H9 (cell line): ENCODE data around the gene DPP6. TPM values are rescaled to one million over a fixed set of nuclear protein-coding genes. Genes with fewer than 3 reads are reported as not detected.

Experiments
- DNase-seq: peaks from one replicate; pipeline ENCODE4 v3.0.0-alpha.2; 2017
- H2AFZ ChIP-seq: one replicate; pipeline ENCODE4 v1.6.1; 2013; ENCODE audit warnings: mild to moderate bottlenecking, low read length, control low read depth, moderate library complexity
- H2AK5ac ChIP-seq: 2 replicates; pipeline ENCODE4 v1.6.1; 2013; ENCODE audit warnings: low read length, control low read depth, mixed read lengths; ENCODE audit not compliant: insufficient read length
- H2BK120ac ChIP-seq: one replicate; pipeline ENCODE4 v1.6.1; 2013; ENCODE audit warnings: low read depth, mild to moderate bottlenecking, low read length, control low read depth, inconsistent platforms; ENCODE audit not compliant: poor library complexity, severe bottlenecking
- H2BK12ac ChIP-seq: 2 replicates; pipeline ENCODE4 v1.6.1; 2013; ENCODE audit warnings: low read length, control low read depth, mixed read lengths, low read depth; ENCODE audit not compliant: insufficient read length
- H2BK15ac ChIP-seq: 2 replicates; pipeline ENCODE4 v1.6.1; 2013; ENCODE audit warnings: low read depth, low read length, control low read depth
- H2BK20ac ChIP-seq: one replicate; pipeline ENCODE4 v1.6.1; 2013; ENCODE audit warnings: low read depth, mild to moderate bottlenecking, low read length, control low read depth, inconsistent platforms; ENCODE audit not compliant: poor library complexity, severe bottlenecking
- H2BK5ac ChIP-seq: 2 replicates; pipeline ENCODE4 v1.6.1; 2013; ENCODE audit warnings: low read length, control low read depth, mixed read lengths; ENCODE audit not compliant: insufficient read length
- H3K14ac ChIP-seq: 2 replicates; pipeline ENCODE4 v1.6.1; 2013; ENCODE audit warnings: low read length, control low read depth; ENCODE audit not compliant: insufficient read depth
- H3K18ac ChIP-seq: 2 replicates; pipeline ENCODE4 v1.6.1; 2013; ENCODE audit warnings: low read depth, mild to moderate bottlenecking, mixed read lengths, low read length, control low read depth; ENCODE audit not compliant: insufficient read length
- H3K23ac ChIP-seq: 2 replicates; pipeline ENCODE4 v1.6.1; 2013; ENCODE audit warnings: low read length, control low read depth, mixed read lengths, low read depth; ENCODE audit not compliant: insufficient read length
- H3K23me2 ChIP-seq: 2 replicates; pipeline ENCODE4 v1.6.1; 2013; ENCODE audit warnings: low read depth, mild to moderate bottlenecking, mixed read lengths, low read length, control low read depth; ENCODE audit not compliant: insufficient read length, poor library complexity, severe bottlenecking
- H3K27ac ChIP-seq: 2 replicates; pipeline ENCODE4 v1.5.1; 2013; ENCODE audit warnings: low read length, control low read depth, mixed read lengths, low read depth; ENCODE audit not compliant: insufficient read length
- H3K27me3 ChIP-seq: 2 replicates; pipeline ENCODE4 v1.6.1; 2013; ENCODE audit warnings: low read length, control low read depth, inconsistent platforms; ENCODE audit not compliant: insufficient read depth
- H3K4ac ChIP-seq: 2 replicates; pipeline ENCODE4 v1.6.1; 2013; ENCODE audit warnings: low read depth, mild to moderate bottlenecking, control low read depth, inconsistent platforms, low read length, moderate library complexity
- H3K4me1 ChIP-seq: 2 replicates; pipeline ENCODE4 v1.6.1; 2013; ENCODE audit warnings: low read length, control low read depth, inconsistent platforms; ENCODE audit not compliant: insufficient read depth
- H3K4me2 ChIP-seq: 2 replicates; pipeline ENCODE4 v1.6.1; 2013; ENCODE audit warnings: low read length, control low read depth, mixed read lengths; ENCODE audit not compliant: insufficient read length, insufficient read depth
- H3K56ac ChIP-seq: 2 replicates; pipeline ENCODE4 v1.6.1; 2013; ENCODE audit warnings: low read depth, mild to moderate bottlenecking, mixed read lengths, low read length, control low read depth; ENCODE audit not compliant: insufficient read length
- H3K79me1 ChIP-seq: 2 replicates; pipeline ENCODE4 v1.6.1; 2013; ENCODE audit warnings: low read depth, mild to moderate bottlenecking, moderate library complexity, low read length, control low read depth, inconsistent platforms; ENCODE audit not compliant: insufficient read depth, poor library complexity, severe bottlenecking
- H3K79me2 ChIP-seq: 2 replicates; pipeline ENCODE4 v1.6.1; 2013; ENCODE audit warnings: low read length, control low read depth, inconsistent platforms; ENCODE audit not compliant: insufficient read depth
- H3K9ac ChIP-seq: 2 replicates; pipeline ENCODE4 v1.6.1; 2013; ENCODE audit warnings: low read length, control low read depth, mixed read lengths; ENCODE audit not compliant: insufficient read length; ENCODE audit errors: extremely low read depth
- H3K9me3 ChIP-seq: one replicate; pipeline ENCODE4 v1.6.1; 2013; ENCODE audit warnings: low read depth, low read length, inconsistent platforms; ENCODE audit not compliant: control insufficient read depth
- H3T11ph ChIP-seq: one replicate; pipeline ENCODE4 v1.6.1; 2013; ENCODE audit warnings: mild to moderate bottlenecking, low read length, control low read depth, inconsistent platforms
- H4K20me1 ChIP-seq: one replicate; pipeline ENCODE4 v1.6.1; 2013; ENCODE audit not compliant: control insufficient read depth, insufficient read length, insufficient read depth
- H4K5ac ChIP-seq: 2 replicates; pipeline ENCODE4 v1.6.1; 2013; ENCODE audit warnings: low read depth, mild to moderate bottlenecking, mixed read lengths, low read length, control low read depth; ENCODE audit not compliant: insufficient read length
- H4K8ac ChIP-seq: replicated peaks from 2 replicates; pipeline ENCODE4 v1.6.1; 2013; ENCODE audit warnings: low read length, control low read depth, mixed read lengths, low read depth; ENCODE audit not compliant: insufficient read length
- H4K91ac ChIP-seq: 2 replicates; pipeline ENCODE4 v1.6.1; 2013; ENCODE audit warnings: low read depth, mild to moderate bottlenecking, moderate library complexity, mixed read lengths, low read length, control low read depth; ENCODE audit not compliant: insufficient read length
- H3K27ac Mint-ChIP-seq, 3 experiments: 2 replicates in 2 of 3; 3 replicates in 1 of 3; pipeline ENCODE4 v1.8.0; 2020 to 2021; ENCODE audit warnings: mixed read lengths in 3 of 3, mild to moderate bottlenecking in 1 of 3, moderate library complexity in 1 of 3
- H3K27me3 Mint-ChIP-seq: 2 replicates; pipeline ENCODE4 v1.8.0; 2021; ENCODE audit warnings: low read depth, mild to moderate bottlenecking, moderate library complexity, mixed read lengths
- H3K36me3 Mint-ChIP-seq, 3 experiments: 2 replicates in 2 of 3; 3 replicates in 1 of 3; pipeline ENCODE4 v1.8.0; 2020 to 2021; ENCODE audit warnings: low read depth in 3 of 3, mixed read lengths in 3 of 3; ENCODE audit not compliant: insufficient read depth in 1 of 3
- H3K4me1 Mint-ChIP-seq, 2 experiments: 2 replicates each; pipeline ENCODE4 v1.8.0; 2020; ENCODE audit warnings: mixed read lengths in 2 of 2
- H3K4me3 Mint-ChIP-seq, 2 experiments: 2 replicates in 1 of 2; 3 replicates in 1 of 2; pipeline ENCODE4 v1.8.0; 2020 to 2021; ENCODE audit warnings: mild to moderate bottlenecking in 2 of 2, mixed read lengths in 2 of 2, moderate library complexity in 1 of 2
- H3K9me3 Mint-ChIP-seq, 2 experiments: 2 replicates in 1 of 2; 3 replicates in 1 of 2; pipeline ENCODE4 v1.8.0; 2020; ENCODE audit warnings: mild to moderate bottlenecking in 2 of 2, mixed read lengths in 2 of 2, moderate library complexity in 1 of 2
- CTCF ChIP-seq: fragments of 200-600 bp; sonication (generic); conservative IDR thresholded peaks from 3 replicates; pipeline ENCODE4 v1.8.0; 2021; ENCODE audit warnings: antibody characterized with exemption, mild to moderate bottlenecking
- WGBS: extraction: QIAGEN DNeasy Blood & Tissue Kit; methylation state at CpG from one replicate; pipeline ENCODE4 v1.1.7; 2013; ENCODE audit warnings: missing lambda C conversion rate, low lambda C conversion rate, mixed read lengths; ENCODE audit not compliant: insufficient read length; ENCODE audit errors: extremely low coverage; 5-methylcytosine and 5-hydroxymethylcytosine counted together
- total RNA-seq: library from RNA; stranded (reverse); gene quantifications from 2 replicates; pipeline ENCODE4 v1.2.1, GENCODE V29; 2021

The DPP6 gene
- total RNA-seq, 1 experiment from 2014 or later: 4.5 TPM

DNA sequence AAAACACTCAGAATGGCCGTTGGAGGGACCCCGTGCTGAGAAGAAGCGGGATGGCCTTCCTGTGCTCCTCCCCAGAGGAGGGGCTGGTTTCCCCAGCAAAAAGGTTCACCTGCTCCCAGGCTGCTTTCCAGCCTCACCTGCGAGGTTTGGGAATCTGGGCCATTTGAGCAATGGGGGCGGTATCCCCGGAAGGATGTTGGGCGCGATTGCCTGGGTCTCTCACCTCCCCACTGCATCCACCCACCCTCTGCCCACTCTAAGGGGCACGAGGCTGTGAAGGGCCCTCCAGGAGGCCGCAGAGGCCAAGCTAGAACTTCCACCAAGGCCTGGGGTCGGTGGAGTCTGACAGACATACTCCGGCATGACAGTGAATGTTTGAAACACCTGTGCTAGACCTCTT lies 803.2 kb downstream of the DPP6 start:
- Histone ChIP-seq H3T11ph (no peak overlapping the region), H4K8ac (no peak overlapping the region), H2BK120ac (no peak overlapping the region), H2AFZ (no peak overlapping the region), H3K9ac (no peak overlapping the region), H3K27me3 (no peaks in the 10 kb centered on the region), H4K5ac (no peak overlapping the region), H4K91ac (no peak overlapping the region), H3K79me1 (no peaks in the 10 kb centered on the region), H3K4me1 (no peaks in the 10 kb centered on the region), H3K4me2 (no peak overlapping the region), H3K14ac (no peak overlapping the region), H4K20me1 (no peaks in the 10 kb centered on the region), H3K23me2 (no peaks in the 10 kb centered on the region), H3K18ac (no peak overlapping the region), H2BK5ac (no peak overlapping the region), H3K23ac (no peak overlapping the region), H3K27ac (no peak overlapping the region), H3K56ac (no peak overlapping the region), H2BK15ac (no peak overlapping the region), H3K79me2 (no peaks in the 10 kb centered on the region), H2AK5ac (no peak overlapping the region), H3K4ac (no peak overlapping the region), H2BK20ac (no peak overlapping the region), H3K9me3 (no peaks in the 10 kb centered on the region), H2BK12ac (no peak overlapping the region)
- H3K27me3 Mint-ChIP-seq: peaks cover 4% of the 10 kb centered on the region
- TF ChIP-seq CTCF: no peak
- peaks cover 0 to 8% of the 10 kb centered on the region in 2 experiments; a peak in 2 of 4 replicates for H3K4me1 Mint-ChIP-seq
- peaks cover 0 to 4% (median 0%) of the 10 kb centered on the region in 3 experiments; a peak in 1 of 7 replicates for H3K36me3 Mint-ChIP-seq
- no CpG with 5 or more reads among the region's 12 CpGs for WGBS
- peaks cover 6 to 10% of the 10 kb centered on the region in 2 experiments; a peak in 4 of 5 replicates for H3K9me3 Mint-ChIP-seq
- H3K27ac Mint-ChIP-seq: no peak overlapping the region
- H3K4me3 Mint-ChIP-seq: no peak overlapping the region
- DNase-seq: no peak
